ENCODE results near the gene FOLH1.
"Not testable (repeated sequence)": the region's sequence is repeated elsewhere in the genome, so short reads cannot be mapped to it uniquely, and the experiment has no call there.

Gene FOLH1

DNA sequence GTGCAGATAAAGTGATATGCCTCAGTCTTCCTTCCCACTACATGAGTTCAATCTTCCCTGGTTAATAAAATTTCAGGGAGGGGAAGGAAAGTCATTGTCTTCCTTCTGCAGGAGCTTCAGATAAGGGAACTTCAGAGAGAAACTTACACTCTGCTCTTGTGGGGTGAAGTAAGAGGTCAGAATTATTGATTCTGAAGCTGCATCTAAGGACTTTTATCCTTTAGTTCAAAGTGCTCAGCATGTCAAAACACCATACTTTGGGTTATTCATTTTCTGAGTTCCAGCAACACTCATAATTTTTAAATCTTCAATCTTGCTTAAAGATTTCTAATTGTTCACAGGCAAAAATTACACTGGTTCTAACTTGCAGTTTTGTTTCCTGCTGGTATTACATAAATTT, 33.0 kb downstream of the FOLH1 start:
- DNase-seq: not testable (repeated sequence)

DNA sequence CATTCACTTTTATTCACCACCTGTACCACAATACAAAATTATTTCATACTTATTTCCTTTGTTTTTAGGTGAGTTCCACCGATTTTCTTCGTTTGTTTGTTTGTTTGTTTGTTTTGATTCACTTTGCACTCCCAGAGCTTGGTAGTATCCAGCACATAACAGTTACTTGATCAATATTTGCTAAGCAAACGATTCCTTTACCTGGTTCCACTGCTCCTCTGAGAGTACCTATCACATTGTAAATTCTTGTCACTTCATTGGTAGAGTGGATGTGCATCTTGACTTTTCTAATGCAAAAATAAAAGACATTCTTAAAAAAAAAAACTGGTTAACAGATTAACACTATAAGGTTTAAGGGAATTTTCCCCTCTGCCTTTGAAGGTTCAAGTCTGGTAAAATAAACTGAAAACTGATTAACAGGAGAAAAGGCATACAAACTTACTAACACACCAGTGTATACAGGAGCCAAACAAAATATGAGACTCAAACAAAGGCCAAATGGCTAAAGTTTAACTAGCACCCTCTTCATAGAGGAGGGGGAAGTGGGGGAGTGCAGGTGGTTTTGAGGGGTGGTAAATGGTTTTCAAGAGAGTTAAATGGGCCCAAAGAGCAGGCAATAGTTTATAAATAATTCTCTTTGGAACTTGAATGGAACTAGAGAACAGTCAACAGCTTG, 33.6 kb downstream of the FOLH1 start:
- DNase-seq: not testable (repeated sequence)

DNA sequence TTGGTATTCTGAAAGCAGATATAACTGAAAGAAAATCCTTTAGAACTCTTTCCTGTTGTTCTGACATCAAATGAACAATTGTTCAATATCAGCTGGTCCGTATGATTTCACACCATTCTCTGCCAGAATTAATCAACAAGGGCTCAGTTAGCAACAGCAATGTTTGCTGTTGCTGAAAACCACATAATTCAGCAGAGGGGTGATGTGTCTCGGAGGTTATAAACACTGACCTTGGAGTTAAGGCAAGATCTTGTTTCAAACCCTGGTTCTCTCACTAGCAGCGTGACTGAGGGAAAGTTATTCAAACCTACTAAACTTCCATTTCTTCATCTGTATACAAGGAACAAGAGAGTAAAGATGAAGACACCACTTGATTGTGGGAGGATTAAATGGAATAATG, 36.8 kb downstream of the FOLH1 start:
- not testable (repeated sequence) for DNase-seq

DNA sequence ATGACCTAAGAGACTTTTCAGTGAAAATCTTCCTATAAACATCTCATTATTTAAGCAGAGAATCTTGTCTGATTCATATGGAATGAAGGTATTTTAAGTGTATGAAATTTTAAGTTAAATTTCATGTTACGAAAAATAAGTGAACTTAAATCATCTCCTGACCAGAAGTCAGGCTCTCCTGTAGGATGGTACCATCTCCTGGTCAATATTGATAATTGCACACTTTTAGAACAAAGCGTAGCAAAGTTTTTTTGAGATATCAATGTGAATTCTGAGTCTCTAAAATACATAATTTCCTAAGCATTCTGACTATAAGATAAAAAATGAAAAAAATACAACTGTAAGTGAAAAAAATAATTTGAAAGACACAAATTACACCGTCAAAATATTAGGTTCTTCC, 38.8 kb downstream of the FOLH1 start:
- DNase-seq: not testable (repeated sequence)

DNA sequence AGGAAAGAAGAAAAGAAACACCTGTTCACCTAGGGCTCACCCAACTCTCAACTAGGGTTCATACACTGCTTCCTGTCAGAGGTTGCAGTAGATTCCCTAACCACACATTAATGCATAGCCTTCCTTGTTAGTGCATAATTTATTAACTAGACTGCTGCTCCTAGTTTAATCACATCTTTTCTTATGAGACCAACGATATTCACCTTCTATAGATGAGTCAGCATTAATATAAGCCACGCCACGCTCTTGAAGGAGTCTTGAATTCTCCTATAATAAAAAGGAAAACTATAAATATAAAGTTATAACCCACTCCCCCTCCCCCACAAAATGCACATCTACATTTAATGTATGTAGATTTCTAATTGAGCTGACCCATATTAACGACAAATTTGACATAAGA, 39.4 kb downstream of the FOLH1 start:
- DNase-seq: not testable (repeated sequence)

DNA sequence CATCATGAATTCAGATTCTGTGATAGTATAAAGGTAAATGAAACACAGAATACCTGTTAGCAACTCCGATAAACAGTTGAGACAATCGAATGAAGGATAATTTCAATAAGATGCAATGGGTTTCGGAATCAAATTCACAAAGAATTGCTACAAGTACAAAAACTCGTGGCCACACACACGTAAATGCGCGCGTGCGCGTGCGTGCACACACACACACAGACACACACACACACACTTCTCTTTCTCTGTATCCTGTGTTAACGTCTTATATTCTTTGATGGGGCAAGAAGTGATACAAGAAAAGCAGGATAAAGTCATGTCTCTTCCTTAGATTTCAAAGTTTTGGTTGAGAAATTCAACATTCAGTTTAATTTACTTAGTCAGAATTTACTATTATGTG, 57.2 kb downstream of the FOLH1 start:
- DNase-seq: no peak

DNA sequence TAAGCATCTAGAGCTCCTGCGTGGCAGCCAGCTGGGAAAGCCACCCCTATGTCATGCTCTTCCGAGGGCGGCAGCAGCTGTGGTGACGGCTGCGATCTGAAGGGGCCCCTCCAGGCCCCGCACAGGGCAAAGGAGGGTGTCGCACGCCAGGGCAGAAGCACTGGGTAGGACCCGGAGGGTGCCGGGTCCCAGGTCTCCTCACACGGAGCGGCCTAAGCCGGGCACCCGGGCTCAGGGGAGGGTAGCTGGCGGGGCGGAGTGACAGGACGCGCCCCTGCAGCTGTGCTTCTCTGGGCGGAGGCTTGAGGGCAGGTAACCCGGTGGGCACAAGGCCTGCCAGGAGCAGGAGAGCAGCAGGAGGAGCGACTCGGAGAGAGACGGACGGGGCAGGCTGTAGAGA, 106.0 kb downstream of the FOLH1 start:
- DNase-seq: not testable (repeated sequence)
